HG03439 (cell line): ENCODE results near the gene OR4C11.

Experiments
- ATAC-seq: cut with Tn5 transposase; IDR thresholded peaks from one replicate; pipeline ENCODE4 v1.9.1; 2021; ENCODE audit warnings: mild to moderate bottlenecking, moderate library complexity; ENCODE audit not compliant: unreplicated experiment

Gene OR4C11, protein sequence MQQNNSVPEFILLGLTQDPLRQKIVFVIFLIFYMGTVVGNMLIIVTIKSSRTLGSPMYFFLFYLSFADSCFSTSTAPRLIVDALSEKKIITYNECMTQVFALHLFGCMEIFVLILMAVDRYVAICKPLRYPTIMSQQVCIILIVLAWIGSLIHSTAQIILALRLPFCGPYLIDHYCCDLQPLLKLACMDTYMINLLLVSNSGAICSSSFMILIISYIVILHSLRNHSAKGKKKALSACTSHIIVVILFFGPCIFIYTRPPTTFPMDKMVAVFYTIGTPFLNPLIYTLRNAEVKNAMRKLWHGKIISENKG

DNA sequence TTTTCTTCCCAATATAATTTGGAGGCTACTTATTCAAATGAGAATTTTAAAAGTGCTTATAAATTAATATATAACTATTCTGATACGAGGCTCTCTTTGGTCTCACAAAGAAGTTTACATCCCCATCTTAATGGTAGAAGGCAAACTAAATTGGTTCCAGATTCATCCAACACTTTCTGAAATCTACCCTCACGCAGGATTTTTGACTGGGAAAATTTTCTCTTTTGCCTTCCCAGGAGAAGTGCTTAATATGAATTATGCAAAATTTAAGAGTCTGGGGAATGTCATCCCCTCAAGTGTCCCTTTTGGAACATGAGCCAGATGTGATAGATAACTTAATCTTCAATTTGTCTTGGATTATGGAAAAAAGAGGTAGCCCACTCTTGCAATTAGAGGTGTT, at the start of gene OR4C11:
TSS of gene OR4C11 (minus strand) at position 101 of the 400 bp plus-strand sequence. CDS start 3,272 bp downstream, outside the sequence.
- no peak for ATAC-seq

DNA sequence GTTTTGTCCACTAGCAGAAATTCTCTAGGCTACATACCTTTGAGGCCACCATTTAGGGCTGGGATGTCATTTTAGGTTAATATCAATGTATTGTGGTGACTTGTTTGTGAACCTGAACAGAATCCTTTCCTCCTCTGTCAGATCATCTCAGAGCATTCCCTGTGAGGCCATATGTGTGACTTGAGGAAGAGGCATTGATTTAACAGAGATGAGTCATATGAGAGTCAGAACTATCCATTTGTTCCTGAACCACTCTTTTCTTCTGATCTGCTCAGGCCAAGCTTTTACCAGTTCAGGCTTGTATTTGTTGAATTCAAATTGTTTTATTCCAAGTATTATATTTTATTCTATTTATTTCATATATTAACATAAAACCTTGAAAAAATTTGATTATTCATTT, 47.7 kb upstream of the OR4C11 start:
- ATAC-seq: no peak

DNA sequence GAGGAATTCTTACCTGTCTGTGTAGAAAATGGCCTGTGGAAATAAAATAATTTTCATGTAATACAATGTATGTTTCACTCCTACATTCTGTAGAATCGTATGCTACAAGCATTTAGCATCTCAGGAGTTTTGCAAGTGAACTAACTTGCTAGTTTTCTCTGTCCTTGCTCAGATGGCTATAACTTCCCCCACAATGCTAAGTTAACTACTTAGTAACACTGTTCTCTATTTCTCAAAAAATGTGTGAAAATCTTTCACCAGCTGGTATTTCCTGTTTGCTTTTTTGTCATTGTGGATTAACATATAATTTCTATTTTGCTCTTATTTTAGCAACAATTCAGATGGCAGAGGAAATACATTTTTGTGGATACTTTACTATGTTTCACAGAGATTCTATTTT, 45.1 kb upstream of the OR4C11 start:
- no peak for ATAC-seq

DNA sequence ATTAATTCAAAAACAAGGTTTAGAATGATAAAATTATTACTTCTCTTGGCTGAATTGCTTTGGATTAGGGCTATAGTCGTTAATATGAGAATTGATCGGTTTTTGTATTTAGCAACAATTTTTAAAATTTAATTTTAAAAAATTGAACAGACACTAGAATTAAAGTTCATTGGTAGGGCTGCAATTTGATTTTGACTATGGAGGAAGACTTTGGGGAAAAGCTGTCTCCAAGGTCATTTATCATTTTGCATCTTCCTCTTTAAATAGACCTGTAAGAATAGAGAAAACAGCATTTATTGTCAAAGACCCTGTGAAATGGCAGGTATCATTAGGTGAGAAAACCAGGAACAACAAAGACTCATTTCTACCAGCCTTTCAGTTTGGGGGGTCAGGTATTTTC, 40.6 kb upstream of the OR4C11 start, which contains the start of gene OR4S2:
TSS of gene OR4S2 (plus strand) at position 301 of the 400 bp plus-strand sequence. CDS start 2,577 bp downstream, outside the sequence.
- no peak for ATAC-seq

GRCh38 chr11:55634813-55635212, 27.4 kb upstream of the OR4C11 start, which contains the start of gene OR4P4:
Gene OR4P4, plus strand, starts transcription at chr11:55635113.
- no peak for ATAC-seq

GRCh38 chr11:55624531-55624930, 17.1 kb upstream of the OR4C11 start:
- ATAC-seq: no peak

DNA sequence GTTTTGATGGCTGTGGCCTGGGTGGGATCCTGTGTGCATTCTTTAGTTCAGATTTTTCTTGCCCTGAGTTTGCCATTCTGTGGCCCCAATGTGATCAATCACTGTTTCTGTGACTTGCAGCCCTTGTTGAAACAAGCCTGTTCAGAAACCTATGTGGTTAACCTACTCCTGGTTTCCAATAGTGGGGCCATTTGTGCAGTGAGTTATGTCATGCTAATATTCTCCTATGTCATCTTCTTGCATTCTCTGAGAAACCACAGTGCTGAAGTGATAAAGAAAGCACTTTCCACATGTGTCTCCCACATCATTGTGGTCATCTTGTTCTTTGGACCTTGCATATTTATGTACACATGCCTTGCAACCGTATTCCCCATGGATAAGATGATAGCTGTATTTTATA, 34.9 kb downstream of the OR4C11 start:
- no peak for ATAC-seq

DNA sequence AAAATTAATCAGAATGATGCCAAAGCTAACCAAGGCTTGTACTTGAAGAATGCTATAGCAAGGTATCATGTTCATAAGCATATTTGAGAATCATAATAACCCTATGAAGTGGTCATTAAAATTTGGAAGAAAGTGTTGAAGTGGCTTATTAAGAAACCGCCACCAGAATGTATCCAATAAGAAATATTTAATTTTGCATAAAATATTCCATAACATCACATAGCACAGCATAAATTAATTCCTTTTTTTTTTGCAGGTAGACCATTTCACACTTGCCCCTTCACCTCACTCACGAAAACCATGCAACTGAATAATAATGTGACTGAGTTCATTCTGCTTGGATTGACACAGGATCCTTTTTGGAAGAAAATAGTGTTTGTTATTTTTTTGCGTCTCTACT, 35.6 kb downstream of the OR4C11 start, which contains the start of gene OR4C16:
TSS of gene OR4C16 (plus strand) at position 301 of the 400 bp plus-strand sequence. CDS start at position 301, 0 bp downstream.
- no peak for ATAC-seq

DNA sequence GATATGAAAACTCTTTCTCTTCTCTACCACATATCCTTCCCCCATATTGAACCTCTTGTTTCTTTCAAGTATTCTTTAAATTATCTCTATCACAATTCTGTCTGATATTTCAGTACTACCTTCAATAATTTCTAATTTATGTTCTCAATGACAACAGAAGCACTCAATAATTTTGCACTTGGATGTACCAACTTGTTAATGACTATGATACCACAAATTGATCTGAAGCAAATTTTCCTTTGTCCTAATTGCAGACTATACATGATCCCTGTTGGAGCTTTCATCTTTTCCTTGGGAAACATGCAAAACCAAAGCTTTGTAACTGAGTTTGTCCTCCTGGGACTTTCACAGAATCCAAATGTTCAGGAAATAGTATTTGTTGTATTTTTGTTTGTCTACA, 53.3 kb downstream of the OR4C11 start, which contains the start of gene OR4C15:
TSS of gene OR4C15 (plus strand) at position 301 of the 400 bp plus-strand sequence. CDS start at position 301, 0 bp downstream.
- no peak for ATAC-seq
